ENCODE results near the gene TRIM71. TPM values are rescaled to one million over a fixed set of nuclear protein-coding genes. Genes with fewer than 3 reads are reported as not detected.
A peak's percentile ranks its signal among the peaks of the same experiment; 100 is the strongest.

The TRIM71 gene
- total and polyA plus RNA-seq, 2 of the 13 experiments (the other 11 are each of a cell fraction or from before 2014, with no cell fraction given), result 21.7 to 76.9 TPM

GRCh38 chr3:32819551-32820348, 2.0 kb downstream of the TRIM71 start (continued):
- TF ChIP-seq TERF1 (CRISPR knock-in tag; IDR thresholded peaks at IDR 0.05) (no peak), PITX1 (CRISPR knock-in tag; IDR thresholded peaks at IDR 0.05) (peak; percentile 58; the same call in 1 of the 2 replicates), ZNF225 (CRISPR knock-in tag; IDR thresholded peaks at IDR 0.05) (no peak), AFF4 (CRISPR knock-in tag; IDR thresholded peaks at IDR 0.05) (peak; percentile 67; the same call in 1 of the 2 replicates), HDAC1 (CRISPR knock-in tag; IDR thresholded peaks at IDR 0.05) (peak; percentile 15; the same call in 1 of the 2 replicates), ZNF567 (CRISPR knock-in tag; IDR thresholded peaks at IDR 0.05; ENCODE audit: borderline replicate concordance) (no peak), SNRNP70 (IDR thresholded peaks at IDR 0.05; ENCODE audit: low read depth, low read length) (no peak), ZBTB26 (CRISPR knock-in tag; IDR thresholded peaks at IDR 0.05; ENCODE audit: borderline replicate concordance) (no peak), CREB3 (CRISPR knock-in tag; IDR thresholded peaks at IDR 0.05) (no peak), ZNF180 (CRISPR knock-in tag; IDR thresholded peaks at IDR 0.05; ENCODE audit: borderline replicate concordance, low read depth) (no peak), ZNF746 (CRISPR knock-in tag; IDR thresholded peaks at IDR 0.05) (no peak)

Measured in HepG2 (cell line).